ENCODE measurements around the gene ARHGAP23.

ARHGAP23 gene

GRCh38 chr17:38540514-38541045 lies 112.3 kb downstream of the ARHGAP23 start:
- H3K27ac ChIP-seq (ENCODE audit: poor library complexity, severe bottlenecking) = no peak overlapping the region
- ATAC-seq (ENCODE audit: low read depth) (no peak), DNase-seq (ENCODE audit: low spot score) (no peak)
- no peak overlapping the region for H3K4me3 ChIP-seq (ENCODE audit: severe bottlenecking)
- H3K9me3 ChIP-seq (ENCODE audit: severe bottlenecking) = no peaks in the 10 kb centered on the region
- H3K36me3 ChIP-seq (ENCODE audit: low read depth) = no peaks in the 10 kb centered on the region
- no peaks in the 10 kb centered on the region for H3K4me1 ChIP-seq (ENCODE audit: insufficient read depth, poor library complexity, severe bottlenecking)
- no peaks in the 10 kb centered on the region for H3K27me3 ChIP-seq (ENCODE audit: insufficient read depth, poor library complexity, severe bottlenecking)
- TF ChIP-seq CTCF (IDR thresholded peaks at IDR 0.05; ENCODE audit: poor library complexity, severe bottlenecking) = no peak

- Histone ChIP-seq H3K27ac (ENCODE audit: poor library complexity, severe bottlenecking) (no peak overlapping the region), H3K9me3 (ENCODE audit: severe bottlenecking) (no peaks in the 10 kb centered on the region), H3K27me3 (ENCODE audit: insufficient read depth, poor library complexity, severe bottlenecking) (no peaks in the 10 kb centered on the region), H3K4me3 (ENCODE audit: severe bottlenecking) (no peak overlapping the region), H3K4me1 (ENCODE audit: insufficient read depth, poor library complexity, severe bottlenecking) (no peaks in the 10 kb centered on the region), H3K36me3 (ENCODE audit: low read depth) (no peaks in the 10 kb centered on the region)
- peak; percentile 41 for DNase-seq (ENCODE audit: low spot score)
- ATAC-seq (ENCODE audit: low read depth) = no peak
- no peak for TF ChIP-seq CTCF (IDR thresholded peaks at IDR 0.05; ENCODE audit: poor library complexity, severe bottlenecking)
Measured at GRCh38 chr17:38541281-38541680, 113.0 kb downstream of the ARHGAP23 start.

GRCh38 chr17:38542286-38542685 lies 114.0 kb downstream of the ARHGAP23 start:
- Histone ChIP-seq H3K4me3 (ENCODE audit: severe bottlenecking) (no peak overlapping the region), H3K4me1 (ENCODE audit: insufficient read depth, poor library complexity, severe bottlenecking) (no peaks in the 10 kb centered on the region), H3K36me3 (ENCODE audit: low read depth) (no peaks in the 10 kb centered on the region), H3K27ac (ENCODE audit: poor library complexity, severe bottlenecking) (no peak overlapping the region), H3K27me3 (ENCODE audit: insufficient read depth, poor library complexity, severe bottlenecking) (no peaks in the 10 kb centered on the region), H3K9me3 (ENCODE audit: severe bottlenecking) (no peaks in the 10 kb centered on the region)
- TF ChIP-seq CTCF (IDR thresholded peaks at IDR 0.05; ENCODE audit: poor library complexity, severe bottlenecking) = no peak
- no peak for ATAC-seq (ENCODE audit: low read depth)
- no peak for DNase-seq (ENCODE audit: low spot score)

- Histone ChIP-seq H3K4me3 (ENCODE audit: severe bottlenecking) (no peak overlapping the region), H3K9me3 (ENCODE audit: severe bottlenecking) (no peaks in the 10 kb centered on the region), H3K27ac (ENCODE audit: poor library complexity, severe bottlenecking) (no peak overlapping the region), H3K36me3 (ENCODE audit: low read depth) (no peaks in the 10 kb centered on the region), H3K4me1 (ENCODE audit: insufficient read depth, poor library complexity, severe bottlenecking) (no peaks in the 10 kb centered on the region), H3K27me3 (ENCODE audit: insufficient read depth, poor library complexity, severe bottlenecking) (no peaks in the 10 kb centered on the region)
- DNase-seq (ENCODE audit: low spot score) (no peak), ATAC-seq (ENCODE audit: low read depth) (no peak)
- no peak for TF ChIP-seq CTCF (IDR thresholded peaks at IDR 0.05; ENCODE audit: poor library complexity, severe bottlenecking)
Measured at GRCh38 chr17:38543403-38544174, 115.3 kb downstream of the ARHGAP23 start.
